Smooth muscle cell (in vitro differentiated cells): ENCODE measurements around the gene PSAP. TPM values are rescaled to one million over a fixed set of nuclear protein-coding genes. Genes with fewer than 3 reads are reported as not detected.

Experiments used
- DNase-seq: peaks from one replicate; lab custom pipeline; 2025; ENCODE audit not compliant: unreplicated experiment; lab: John Stamatoyannopoulos, UW
- H2AFZ ChIP-seq: fragments of 200-600 bp; sonication (generic); 2 replicates; pipeline ENCODE4 v1.6.0; 2016; ENCODE audit warnings: antibody characterized with exemption, low read depth, mild to moderate bottlenecking
- H3F3A ChIP-seq: fragments of 200-600 bp; sonication (generic); 2 replicates; pipeline ENCODE4 v1.6.0; 2017; ENCODE audit warnings: antibody characterized with exemption, low read depth
- H3K27ac ChIP-seq: fragments of 200-600 bp; sonication (generic); 2 replicates; pipeline ENCODE4 v1.5.1; 2016; ENCODE audit warnings: low read depth, mild to moderate bottlenecking
- H3K27me3 ChIP-seq: fragments of 200-600 bp; sonication (generic); 2 replicates; pipeline ENCODE4 v1.6.1; 2016; ENCODE audit warnings: low read depth, mild to moderate bottlenecking
- H3K36me3 ChIP-seq: fragments of 200-600 bp; sonication (generic); 2 replicates; pipeline ENCODE4 v1.5.1; 2016; ENCODE audit warnings: low read depth
- H3K4me1 ChIP-seq: fragments of 200-600 bp; sonication (generic); 2 replicates; pipeline ENCODE4 v1.5.1; 2016; ENCODE audit warnings: low read depth
- H3K4me2 ChIP-seq: fragments of 200-600 bp; sonication (generic); 2 replicates; pipeline ENCODE4 v1.6.0; 2016; ENCODE audit warnings: mild to moderate bottlenecking
- H3K4me3 ChIP-seq: fragments of 200-600 bp; sonication (generic); 2 replicates; pipeline ENCODE4 v1.5.1; 2016; ENCODE audit warnings: mild to moderate bottlenecking
- H3K79me2 ChIP-seq: fragments of 200-600 bp; sonication (generic); 2 replicates; pipeline ENCODE4 v1.6.0; 2016; ENCODE audit warnings: low read depth, mild to moderate bottlenecking
- H3K9ac ChIP-seq: fragments of 200-600 bp; sonication (generic); 2 replicates; pipeline ENCODE4 v1.6.0; 2016; ENCODE audit warnings: low read depth
- H3K9me3 ChIP-seq: fragments of 200-600 bp; sonication (generic); replicated peaks from 2 replicates; pipeline ENCODE4 v1.5.1; 2016; ENCODE audit warnings: low read depth
- H4K20me1 ChIP-seq: fragments of 200-600 bp; sonication (generic); 2 replicates; pipeline ENCODE4 v1.6.0; 2016; ENCODE audit warnings: low read depth
- WGBS: methylation state at CpG from one replicate; pipeline ENCODE4 v1.1.7; 2016; ENCODE audit warnings: low lambda C conversion rate; 5-methylcytosine and 5-hydroxymethylcytosine counted together
- polyA plus RNA-seq: library from polyadenylated mRNA; unstranded; fragments of >200 nt; fragmentation: Nextera tagmentation; extraction: Ambion mirVana; gene quantifications from 2 replicates; pipeline ENCODE4 v1.2.1, GENCODE V29; 2016
- total RNA-seq: library from RNA; depleted of rRNA; stranded (reverse); fragments of >200 nt; gene quantifications from 2 replicates; pipeline ENCODE4 v1.2.3, GENCODE V29; 2014
- TF ChIP-seq, protein P1 (sequence below): fragments of 200-600 bp; sonication (generic); IDR thresholded peaks from 2 replicates; pipeline ENCODE4 v1.5.1; 2017; ENCODE audit warnings: borderline replicate concordance, mild to moderate bottlenecking, antibody characterized with exemption; ENCODE audit not compliant: insufficient read depth, poor library complexity, severe bottlenecking

PSAP gene
- total and polyA plus RNA-seq, 2 experiments from 2014 or later: 282 to 500 TPM

DNA sequence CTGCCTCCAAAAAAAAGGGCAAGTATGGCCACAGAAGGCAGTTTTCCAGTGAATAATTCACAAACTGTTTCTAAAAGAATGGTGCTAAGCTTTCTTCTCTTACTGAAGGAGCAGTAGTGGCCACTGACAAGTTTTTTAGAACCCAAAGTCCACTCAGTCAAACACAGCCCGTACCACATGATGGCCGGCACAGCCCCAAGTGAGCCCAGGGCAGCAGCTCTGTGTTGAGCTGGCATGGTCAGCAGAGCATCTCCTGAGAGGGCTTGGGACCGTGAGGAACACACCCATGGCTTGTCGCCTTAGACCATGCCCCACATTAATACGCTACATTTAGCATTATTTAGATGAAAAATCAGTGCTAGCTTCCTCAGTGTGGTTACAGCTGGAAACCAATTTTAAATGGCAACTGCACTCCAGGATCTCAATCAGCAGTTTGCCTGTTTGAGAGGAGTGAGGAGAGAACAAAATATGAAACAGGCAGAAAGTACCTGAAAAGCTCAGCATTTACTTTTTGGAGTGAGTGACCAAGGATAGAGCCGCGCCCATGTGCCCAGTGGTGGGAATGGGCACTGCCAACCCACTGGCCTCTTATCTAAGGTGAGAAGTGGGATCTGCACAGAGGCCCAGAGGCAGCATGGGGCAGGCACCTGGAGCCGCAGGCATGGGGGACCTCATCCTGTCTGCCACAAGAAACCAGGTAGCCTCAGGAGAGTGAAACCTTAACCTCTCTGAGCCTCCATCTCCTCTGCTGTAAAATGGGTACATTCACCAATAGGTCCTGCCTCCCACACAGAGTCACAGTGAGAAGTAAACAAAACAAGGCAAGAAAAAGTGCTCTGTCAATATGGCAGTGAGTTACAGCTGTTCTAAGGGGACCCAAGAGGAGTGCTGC, 17.4 kb downstream of the PSAP start:
- peaks cover 58% of the 10 kb centered on the region for H3K79me2 ChIP-seq
- no peak for DNase-seq
- H3K4me1 ChIP-seq: peaks cover 25% of the 10 kb centered on the region
- H3K4me3 ChIP-seq: no peak overlapping the region
- no peaks in the 10 kb centered on the region for H3K9me3 ChIP-seq
- H4K20me1 ChIP-seq: peaks cover 99% of the 10 kb centered on the region
- TF ChIP-seq, protein P1, sequence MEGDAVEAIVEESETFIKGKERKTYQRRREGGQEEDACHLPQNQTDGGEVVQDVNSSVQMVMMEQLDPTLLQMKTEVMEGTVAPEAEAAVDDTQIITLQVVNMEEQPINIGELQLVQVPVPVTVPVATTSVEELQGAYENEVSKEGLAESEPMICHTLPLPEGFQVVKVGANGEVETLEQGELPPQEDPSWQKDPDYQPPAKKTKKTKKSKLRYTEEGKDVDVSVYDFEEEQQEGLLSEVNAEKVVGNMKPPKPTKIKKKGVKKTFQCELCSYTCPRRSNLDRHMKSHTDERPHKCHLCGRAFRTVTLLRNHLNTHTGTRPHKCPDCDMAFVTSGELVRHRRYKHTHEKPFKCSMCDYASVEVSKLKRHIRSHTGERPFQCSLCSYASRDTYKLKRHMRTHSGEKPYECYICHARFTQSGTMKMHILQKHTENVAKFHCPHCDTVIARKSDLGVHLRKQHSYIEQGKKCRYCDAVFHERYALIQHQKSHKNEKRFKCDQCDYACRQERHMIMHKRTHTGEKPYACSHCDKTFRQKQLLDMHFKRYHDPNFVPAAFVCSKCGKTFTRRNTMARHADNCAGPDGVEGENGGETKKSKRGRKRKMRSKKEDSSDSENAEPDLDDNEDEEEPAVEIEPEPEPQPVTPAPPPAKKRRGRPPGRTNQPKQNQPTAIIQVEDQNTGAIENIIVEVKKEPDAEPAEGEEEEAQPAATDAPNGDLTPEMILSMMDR: no peak
- no peak overlapping the region for H3K27ac ChIP-seq
- WGBS: 99% methylated on average over 8 of the region's 8 CpGs
- no peak overlapping the region for H3K4me2 ChIP-seq
- H3K9ac ChIP-seq: no peak overlapping the region
- peaks cover 8% of the 10 kb centered on the region for H3K36me3 ChIP-seq
- no peaks in the 10 kb centered on the region for H3F3A ChIP-seq
- H3K27me3 ChIP-seq: no peaks in the 10 kb centered on the region
- no peak overlapping the region for H2AFZ ChIP-seq

DNA sequence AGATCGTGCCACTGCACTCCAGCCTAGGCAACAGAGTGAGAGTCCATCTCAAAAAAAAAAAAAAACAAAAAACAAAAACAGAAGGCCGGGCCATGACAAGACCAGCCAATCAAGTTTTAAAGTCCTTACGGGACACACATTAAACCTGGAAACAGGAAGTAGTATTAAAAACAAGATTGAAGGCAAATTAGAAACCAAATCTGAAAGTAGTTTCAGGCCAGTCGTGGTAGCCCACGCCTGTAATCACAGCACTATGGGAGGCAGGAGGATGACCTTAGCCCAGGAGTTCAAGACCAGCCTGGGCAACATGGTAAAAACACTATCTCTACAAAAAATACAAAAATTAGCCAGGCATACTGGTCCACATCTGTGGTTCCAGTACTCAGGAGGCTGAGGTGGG, 18.1 kb downstream of the PSAP start:
- no peak overlapping the region for H2AFZ ChIP-seq
- H3K36me3 ChIP-seq: peaks cover 10% of the 10 kb centered on the region
- H3K4me2 ChIP-seq: no peak overlapping the region
- no peak for DNase-seq
- peaks cover 18% of the 10 kb centered on the region for H3K4me1 ChIP-seq
- H3K4me3 ChIP-seq: no peak overlapping the region
- H3K9ac ChIP-seq: no peak overlapping the region
- no peaks in the 10 kb centered on the region for H3K27me3 ChIP-seq
- WGBS: 91% methylated on average over 5 of the region's 5 CpGs
- TF ChIP-seq, protein P1: no peak
- H3K9me3 ChIP-seq: no peaks in the 10 kb centered on the region
- H3K79me2 ChIP-seq: peaks cover 56% of the 10 kb centered on the region
- no peaks in the 10 kb centered on the region for H3F3A ChIP-seq
- no peak overlapping the region for H3K27ac ChIP-seq
- peaks cover 97% of the 10 kb centered on the region for H4K20me1 ChIP-seq

DNA sequence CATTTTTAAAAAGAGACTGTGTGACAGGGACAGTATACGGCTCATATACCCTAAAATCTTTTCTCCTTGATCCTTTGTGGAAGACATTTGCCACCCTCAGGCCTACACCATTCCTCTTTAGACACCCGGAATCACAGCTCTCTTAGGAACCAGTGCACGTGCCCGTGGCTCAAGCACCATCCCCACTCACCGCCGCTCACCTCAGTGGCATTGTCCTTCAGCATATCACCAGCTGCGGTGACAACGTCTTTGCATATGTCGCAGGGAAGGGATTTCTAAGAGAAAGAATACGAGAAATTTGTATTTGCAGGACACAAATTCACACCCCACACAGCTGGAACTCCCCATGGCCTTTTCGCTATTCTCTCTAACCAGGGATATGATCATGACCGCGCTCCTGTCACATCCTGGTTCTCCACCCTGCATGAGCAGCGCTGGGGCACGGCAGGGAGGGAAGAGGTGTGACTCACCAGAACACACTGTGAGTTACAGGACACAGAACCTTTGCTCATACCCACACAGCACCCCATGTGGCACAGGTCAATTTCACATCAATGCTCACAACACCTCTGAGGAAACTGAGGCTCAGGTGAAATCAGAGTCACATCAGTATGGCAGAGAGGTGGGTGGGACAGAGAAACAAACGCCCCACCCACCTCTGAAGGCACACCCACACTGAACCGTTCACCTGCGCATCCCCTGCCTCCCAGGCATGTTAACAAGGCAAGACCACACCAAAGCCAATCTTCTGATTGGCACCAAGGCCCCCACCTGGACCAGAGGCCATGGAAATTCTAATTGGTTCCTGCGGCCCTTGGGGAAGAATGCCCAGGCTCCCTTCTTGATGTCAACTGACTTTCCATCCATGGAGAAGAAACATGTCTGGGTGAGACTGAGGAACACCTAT, 19.2 kb downstream of the PSAP start:
- Histone ChIP-seq H3K27me3 (no peaks in the 10 kb centered on the region), H3K9ac (no peak overlapping the region), H4K20me1 (peaks cover 90% of the 10 kb centered on the region), H3F3A (no peaks in the 10 kb centered on the region), H3K27ac (no peak overlapping the region), H3K36me3 (peaks cover 13% of the 10 kb centered on the region), H3K9me3 (no peaks in the 10 kb centered on the region), H2AFZ (no peak overlapping the region), H3K4me2 (no peak overlapping the region), H3K4me1 (peaks cover 10% of the 10 kb centered on the region), H3K79me2 (peaks cover 45% of the 10 kb centered on the region), H3K4me3 (no peak overlapping the region)
- no peak for DNase-seq
- 90% methylated on average over 19 of the region's 19 CpGs for WGBS
- TF ChIP-seq, protein P1: no peak
